CD4-positive, CD25-positive, alpha-beta regulatory T cell (primary cell): ENCODE results near the gene RAB40C. TPM values are rescaled to one million over a fixed set of nuclear protein-coding genes. Genes with fewer than 3 reads are reported as not detected.

Source experiments
- ATAC-seq, 2 donors: fragments of 150-1000 bp; cut with Tn5 transposase; one replicate each; pipeline ENCODE4 v1.10.0; 2021; ENCODE audit warnings: low read depth in 2 of 2, moderate number of reproducible peaks in 2 of 2, moderate library complexity in 1 of 2
- DNase-seq, 3 donors: peaks; one replicate each; pipeline versions ENCODE4 v3.0.0 to v3.0.0-alpha.2; 2012 to 2022; ENCODE audit warnings: mixed read lengths in 1 of 3
- H3K27ac ChIP-seq: one replicate; pipeline ENCODE4 v1.7.0; 2013; ENCODE audit warnings: mild to moderate bottlenecking, low read length; ENCODE audit not compliant: insufficient read depth, poor library complexity, severe bottlenecking
- H3K27me3 ChIP-seq: one replicate; pipeline ENCODE4 v1.7.0; 2013; ENCODE audit warnings: low read length; ENCODE audit not compliant: control insufficient read depth, insufficient read depth
- H3K36me3 ChIP-seq: one replicate; pipeline ENCODE4 v1.7.0; 2013; ENCODE audit warnings: mild to moderate bottlenecking, low read length, moderate library complexity; ENCODE audit not compliant: control insufficient read depth, insufficient read depth
- H3K4me1 ChIP-seq: 2 replicates; pipeline ENCODE4 v1.7.0; 2013; ENCODE audit warnings: mild to moderate bottlenecking, low read length; ENCODE audit not compliant: insufficient read depth, control insufficient read depth, poor library complexity, severe bottlenecking
- H3K4me3 ChIP-seq: one replicate; pipeline ENCODE4 v1.7.0; 2013; ENCODE audit warnings: low read depth, mild to moderate bottlenecking, low read length, moderate library complexity
- H3K9me3 ChIP-seq, 2 experiments: 1 replicate in 1 of 2; 2 replicates in 1 of 2; pipeline ENCODE4 v1.7.0; 2013; ENCODE audit warnings: low read length in 2 of 2, mild to moderate bottlenecking in 1 of 2, moderate library complexity in 1 of 2; ENCODE audit not compliant: control insufficient read depth in 2 of 2
- H3K27ac Mint-ChIP-seq, 3 donors: one replicate each; pipeline ENCODE4 v1.8.0; 2020 to 2022; ENCODE audit warnings: mild to moderate bottlenecking in 3 of 3, mixed read lengths in 3 of 3, moderate library complexity in 2 of 3
- H3K27me3 Mint-ChIP-seq: one replicate; pipeline ENCODE4 v1.8.0; 2022; ENCODE audit warnings: mild to moderate bottlenecking, mixed read lengths
- H3K36me3 Mint-ChIP-seq: one replicate; pipeline ENCODE4 v1.8.0; 2020; ENCODE audit warnings: mixed read lengths
- H3K4me1 Mint-ChIP-seq, 4 donors: one replicate each; pipeline ENCODE4 v1.8.0; 2020 to 2022; ENCODE audit warnings: mixed read lengths in 4 of 4, mild to moderate bottlenecking in 1 of 4
- H3K4me3 Mint-ChIP-seq, 4 donors: one replicate each; pipeline ENCODE4 v1.8.0; 2020 to 2022; ENCODE audit warnings: mild to moderate bottlenecking in 4 of 4, mixed read lengths in 4 of 4, moderate library complexity in 3 of 4
- H3K9me3 Mint-ChIP-seq, 7 donors: one replicate each; pipeline ENCODE4 v1.8.0; 2020 to 2022; ENCODE audit warnings: mixed read lengths in 7 of 7, mild to moderate bottlenecking in 3 of 7, moderate library complexity in 2 of 7
- polyA plus RNA-seq, 4 donors: library from polyadenylated mRNA; unstranded; fragments of 300-500 nt; fragmentation: Illumina TruSeq; gene quantifications; one replicate each; pipeline ENCODE4 v1.2.3, GENCODE V29; 2021
- total RNA-seq: library from RNA; stranded (reverse); gene quantifications from one replicate; pipeline ENCODE4 v1.2.3, GENCODE V29; 2022

The RAB40C gene
- total and polyA plus RNA-seq, 5 donors from 2014 or later: 6.8 to 12.1 (median 8.6) TPM

DNA sequence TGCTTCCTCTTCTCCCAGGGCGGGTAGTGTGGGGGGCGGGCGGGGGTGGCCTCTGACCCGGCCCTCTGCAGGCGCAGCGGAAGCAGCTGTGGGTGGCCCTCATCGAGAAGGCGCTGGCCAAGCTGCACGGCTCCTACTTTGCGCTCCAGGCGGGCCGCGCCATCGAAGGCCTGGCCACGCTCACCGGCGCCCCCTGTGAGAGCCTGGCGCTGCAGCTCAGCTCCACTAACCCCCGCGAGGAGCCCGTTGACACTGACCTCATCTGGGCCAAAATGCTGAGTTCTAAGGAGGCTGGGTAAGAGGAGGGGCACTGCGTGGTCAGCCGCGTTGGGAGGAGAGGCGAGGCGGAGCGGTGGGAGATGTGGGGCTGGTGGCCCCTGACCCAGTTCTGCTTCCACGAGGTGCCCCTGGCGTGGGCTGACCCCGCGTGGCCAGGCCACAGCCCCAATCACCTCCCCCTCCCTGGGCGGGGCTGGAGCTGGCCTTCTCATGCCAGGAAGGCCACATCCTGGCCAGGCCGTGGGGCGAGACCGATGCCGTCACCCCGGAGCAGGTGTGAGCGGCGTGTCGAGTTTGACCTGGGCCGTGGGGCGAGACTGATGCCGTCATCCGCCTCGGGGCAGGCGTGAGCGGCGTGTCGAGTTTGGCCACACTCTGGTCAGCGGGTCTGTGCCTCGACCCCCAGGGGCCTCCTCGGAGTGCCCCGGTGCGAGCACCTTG, 40.2 kb upstream of the RAB40C start:
- no peak for DNase-seq
- H3K9me3 Mint-ChIP-seq: no peaks in the 10 kb centered on the region
- no peak overlapping the region for H3K4me3 ChIP-seq

DNA sequence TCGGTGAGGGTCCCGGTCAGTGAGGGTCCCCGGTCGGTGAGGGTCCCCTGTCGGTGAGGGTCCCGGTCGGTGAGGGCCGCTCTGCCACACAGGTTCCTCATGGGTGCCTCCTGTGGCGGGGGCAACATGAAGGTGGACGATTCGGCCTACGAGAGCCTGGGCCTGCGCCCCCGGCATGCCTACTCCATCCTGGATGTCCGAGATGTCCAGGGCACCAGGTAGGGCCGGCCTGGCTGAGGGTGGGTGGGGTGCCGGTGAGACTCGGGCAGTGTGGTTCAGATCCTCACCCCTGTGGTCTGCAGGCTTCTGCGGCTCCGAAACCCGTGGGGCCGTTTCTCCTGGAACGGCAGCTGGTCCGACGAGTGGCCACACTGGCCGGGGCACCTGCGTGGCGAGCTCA, 38.7 kb upstream of the RAB40C start:
- ATAC-seq (no peak), DNase-seq (no peak)
- Mint-ChIP-seq H3K9me3 (no peaks in the 10 kb centered on the region), H3K4me3 (no peak overlapping the region), H3K27me3 (no peaks in the 10 kb centered on the region), H3K36me3 (no peaks in the 10 kb centered on the region), H3K4me1 (peaks cover 0 to 3% (median 0%) of the 10 kb centered on the region in 4 donors), H3K27ac (no peak overlapping the region)
- Histone ChIP-seq H3K27me3 (no peaks in the 10 kb centered on the region), H3K9me3 (no peaks in the 10 kb centered on the region), H3K4me1 (peaks cover 4% of the 10 kb centered on the region), H3K4me3 (no peak overlapping the region), H3K36me3 (peaks cover 5% of the 10 kb centered on the region), H3K27ac (no peak overlapping the region)

More for the DNA sequence above, 40.2 kb upstream of the RAB40C start:
- H3K27ac ChIP-seq: no peak overlapping the region
- Mint-ChIP-seq H3K27ac (no peak overlapping the region), H3K36me3 (no peaks in the 10 kb centered on the region), H3K4me1 (peaks cover 0 to 3% (median 0%) of the 10 kb centered on the region in 4 donors), H3K4me3 (no peak overlapping the region), H3K27me3 (no peaks in the 10 kb centered on the region)
- no peaks in the 10 kb centered on the region for H3K9me3 ChIP-seq
- no peaks in the 10 kb centered on the region for H3K27me3 ChIP-seq
- H3K36me3 ChIP-seq: peaks cover 5% of the 10 kb centered on the region
- H3K4me1 ChIP-seq: peaks cover 4% of the 10 kb centered on the region
- no peak for ATAC-seq

GRCh38 chr16:552171-552570, 37.7 kb upstream of the RAB40C start:
- no peaks in the 10 kb centered on the region for H3K9me3 Mint-ChIP-seq
- Histone ChIP-seq H3K4me3 (no peak overlapping the region), H3K4me1 (no peaks in the 10 kb centered on the region), H3K36me3 (peaks cover 5% of the 10 kb centered on the region), H3K27ac (no peak overlapping the region), H3K27me3 (no peaks in the 10 kb centered on the region), H3K9me3 (no peaks in the 10 kb centered on the region)
- ATAC-seq (no peak), DNase-seq (no peak)
- H3K4me1 Mint-ChIP-seq: no peaks in the 10 kb centered on the region
- no peaks in the 10 kb centered on the region for H3K27me3 Mint-ChIP-seq
- no peak overlapping the region for H3K4me3 Mint-ChIP-seq
- H3K27ac Mint-ChIP-seq: no peak overlapping the region
- no peaks in the 10 kb centered on the region for H3K36me3 Mint-ChIP-seq

DNA sequence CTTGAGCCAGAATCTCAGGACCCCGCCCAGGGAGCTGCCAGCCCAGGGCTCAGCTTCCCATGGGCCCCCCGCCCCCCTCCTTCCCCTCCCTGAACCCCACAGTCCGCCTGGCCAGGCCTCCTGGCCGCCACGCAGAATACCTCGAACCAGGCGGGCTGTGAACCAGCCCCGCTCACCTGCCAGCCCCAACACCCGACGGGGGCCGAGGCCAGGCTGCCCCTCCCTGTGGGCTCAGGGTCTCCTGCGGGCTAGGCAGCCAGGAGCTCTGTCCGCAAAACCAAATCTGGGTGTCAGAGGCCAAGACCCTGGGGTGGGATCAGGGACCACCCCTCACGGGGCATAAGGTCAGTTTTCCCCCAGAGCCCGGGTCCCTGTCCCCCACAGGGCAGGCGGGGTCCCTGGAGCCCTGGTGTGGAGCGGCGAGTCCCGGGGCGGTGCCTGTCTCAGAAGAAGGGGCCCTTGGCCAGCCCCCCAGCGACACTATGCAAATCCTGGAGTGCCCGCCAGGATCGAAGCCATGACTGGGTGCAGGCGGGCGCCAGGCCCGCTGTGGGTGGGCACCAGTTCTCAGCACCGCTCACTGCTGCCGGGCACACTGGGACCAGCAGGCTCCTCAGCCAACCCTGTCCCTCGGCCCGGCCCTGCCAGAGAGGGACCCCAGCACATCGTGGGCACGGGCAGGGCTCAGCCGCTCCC, 36.1 kb upstream of the RAB40C start:
- no peak overlapping the region for H3K4me3 Mint-ChIP-seq

GRCh38 chr16:554297-554621, 35.6 kb upstream of the RAB40C start:
- no peak overlapping the region for H3K4me3 Mint-ChIP-seq
- ATAC-seq: no peak
- H3K27ac Mint-ChIP-seq: peak overlapping the region in 1 of 3 donors; percentile 5
- H3K9me3 ChIP-seq: no peaks in the 10 kb centered on the region
- no peak overlapping the region for H3K27ac ChIP-seq
- peaks cover 5% of the 10 kb centered on the region for H3K36me3 ChIP-seq
- H3K27me3 Mint-ChIP-seq: peaks cover 11% of the 10 kb centered on the region
- no peaks in the 10 kb centered on the region for H3K9me3 Mint-ChIP-seq
- no peaks in the 10 kb centered on the region for H3K27me3 ChIP-seq
- DNase-seq: no peak
- H3K4me1 Mint-ChIP-seq: peaks cover 0 to 3% (median 0%) of the 10 kb centered on the region in 4 donors
- no peaks in the 10 kb centered on the region for H3K36me3 Mint-ChIP-seq
- no peak overlapping the region for H3K4me3 ChIP-seq
- H3K4me1 ChIP-seq: no peaks in the 10 kb centered on the region

More for the DNA sequence above, 36.1 kb upstream of the RAB40C start:
- H3K4me1 Mint-ChIP-seq: peaks cover 0 to 3% (median 0%) of the 10 kb centered on the region in 4 donors
- H3K4me3 ChIP-seq: no peak overlapping the region
- H3K36me3 ChIP-seq: peaks cover 5% of the 10 kb centered on the region
- no peak overlapping the region for H3K27ac Mint-ChIP-seq
- peaks cover 11% of the 10 kb centered on the region for H3K27me3 Mint-ChIP-seq
- H3K27me3 ChIP-seq: no peaks in the 10 kb centered on the region
- H3K36me3 Mint-ChIP-seq: no peaks in the 10 kb centered on the region
- H3K27ac ChIP-seq: no peak overlapping the region
- no peak for DNase-seq
- no peaks in the 10 kb centered on the region for H3K9me3 Mint-ChIP-seq
- no peaks in the 10 kb centered on the region for H3K9me3 ChIP-seq
- no peaks in the 10 kb centered on the region for H3K4me1 ChIP-seq
- no peak for ATAC-seq

DNA sequence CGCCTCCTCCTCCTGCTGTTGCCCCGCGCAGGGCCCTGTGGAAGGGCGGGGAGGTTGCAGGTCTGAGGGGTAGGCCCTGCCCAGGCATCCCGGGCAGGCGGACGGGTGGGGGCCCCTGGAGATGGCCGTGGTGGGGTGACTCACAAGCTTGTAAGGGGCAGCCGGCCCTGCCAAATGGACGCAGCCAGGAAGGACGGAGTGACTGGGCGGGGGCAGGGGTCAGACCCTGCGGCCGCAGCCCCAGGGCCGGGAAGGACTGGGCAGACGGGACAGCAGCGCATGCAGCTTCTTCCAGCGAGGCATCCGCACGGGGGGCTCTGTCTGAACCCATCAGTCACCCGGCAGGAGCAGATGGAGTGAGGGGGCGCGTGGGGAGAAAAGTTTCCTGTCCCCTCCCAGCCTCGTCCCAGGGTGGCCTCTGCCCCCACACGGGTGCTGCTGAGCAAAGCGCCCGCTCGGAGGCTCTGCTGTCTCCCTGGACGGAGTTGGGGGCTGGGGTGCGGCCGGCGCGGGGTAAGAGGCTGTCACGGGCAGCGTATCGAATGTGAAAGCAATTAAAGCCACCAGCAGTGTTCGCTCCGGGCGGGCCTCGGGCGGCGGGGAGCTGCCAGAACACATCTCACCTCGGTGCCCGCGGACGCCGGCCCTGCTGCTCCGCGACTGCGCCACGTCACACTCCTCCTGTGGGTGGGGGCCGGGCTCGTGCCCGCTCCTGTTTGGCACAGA, 35.1 kb upstream of the RAB40C start:
- DNase-seq (no peak), ATAC-seq (no peak)
- Mint-ChIP-seq H3K9me3 (no peaks in the 10 kb centered on the region), H3K27ac (no peak overlapping the region), H3K36me3 (no peaks in the 10 kb centered on the region), H3K4me3 (no peak overlapping the region), H3K4me1 (peaks cover 0 to 3% (median 0%) of the 10 kb centered on the region in 4 donors), H3K27me3 (peaks cover 11% of the 10 kb centered on the region)
- H3K27ac ChIP-seq: no peak overlapping the region
- H3K4me1 ChIP-seq: no peaks in the 10 kb centered on the region
- H3K36me3 ChIP-seq: peaks cover 5% of the 10 kb centered on the region
- no peaks in the 10 kb centered on the region for H3K27me3 ChIP-seq
- no peak overlapping the region for H3K4me3 ChIP-seq
- no peaks in the 10 kb centered on the region for H3K9me3 ChIP-seq

DNA sequence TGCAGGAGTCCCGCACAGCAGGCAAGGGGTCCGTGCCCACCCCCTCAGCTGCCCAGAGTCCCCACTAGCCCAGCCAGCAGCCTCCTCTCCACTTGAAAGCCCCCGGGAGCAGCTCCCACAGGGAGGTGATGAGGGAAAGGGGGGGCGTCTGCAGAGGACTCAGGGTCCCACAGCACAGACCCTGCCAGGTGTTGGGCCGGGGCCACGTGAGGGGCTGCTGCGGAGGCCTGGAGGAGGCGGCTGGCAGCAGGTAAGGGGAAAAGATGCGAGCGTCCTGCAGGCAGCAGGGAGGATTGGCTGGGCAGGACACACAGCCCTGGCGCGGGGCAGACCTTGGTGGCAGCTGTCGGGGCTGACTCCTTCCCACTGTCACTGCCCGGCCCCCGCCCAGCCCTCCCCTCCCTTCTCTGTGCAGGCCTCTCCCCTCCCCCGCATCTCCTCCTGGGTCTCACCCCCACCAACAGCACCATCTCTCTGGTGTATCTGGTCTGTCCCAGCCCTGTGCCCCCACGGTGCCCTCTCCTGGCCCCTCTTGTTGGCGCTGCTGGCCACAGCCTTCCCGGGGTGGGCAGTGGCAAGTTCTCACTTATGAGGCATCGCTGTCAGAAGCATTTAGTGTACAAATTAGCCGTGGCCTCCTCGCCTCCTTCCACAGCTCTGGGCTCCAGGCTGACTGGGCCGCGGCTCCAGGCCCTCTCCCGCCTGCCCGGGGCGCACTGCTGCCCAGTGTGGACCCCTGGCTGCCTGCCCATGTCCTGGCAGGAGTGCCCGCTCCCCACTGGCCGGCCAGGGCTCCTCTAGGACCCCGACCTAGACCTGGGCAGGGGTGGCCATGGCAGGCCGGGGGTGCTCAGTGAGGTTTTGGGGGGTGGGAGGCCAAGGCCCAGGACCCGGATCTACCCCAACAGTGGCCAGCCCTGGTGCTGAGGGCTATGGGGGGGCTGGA, 34.1 kb upstream of the RAB40C start:
- H3K36me3 ChIP-seq: peaks cover 5% of the 10 kb centered on the region
- H3K27ac ChIP-seq: no peak overlapping the region
- Mint-ChIP-seq H3K4me1 (peaks cover 0 to 3% (median 0%) of the 10 kb centered on the region in 4 donors), H3K36me3 (no peaks in the 10 kb centered on the region), H3K9me3 (no peaks in the 10 kb centered on the region), H3K27ac (no peak overlapping the region), H3K27me3 (peaks cover 11% of the 10 kb centered on the region), H3K4me3 (no peak overlapping the region)
- no peaks in the 10 kb centered on the region for H3K27me3 ChIP-seq
- H3K9me3 ChIP-seq: no peaks in the 10 kb centered on the region
- ATAC-seq: no peak
- H3K4me1 ChIP-seq: no peaks in the 10 kb centered on the region
- DNase-seq: no peak
- no peak overlapping the region for H3K4me3 ChIP-seq
